ENCODE measurements around the gene KRTAP13-2.
A peak's percentile ranks its signal among the peaks of the same experiment; 100 is the strongest.

Gene KRTAP13-2, protein sequence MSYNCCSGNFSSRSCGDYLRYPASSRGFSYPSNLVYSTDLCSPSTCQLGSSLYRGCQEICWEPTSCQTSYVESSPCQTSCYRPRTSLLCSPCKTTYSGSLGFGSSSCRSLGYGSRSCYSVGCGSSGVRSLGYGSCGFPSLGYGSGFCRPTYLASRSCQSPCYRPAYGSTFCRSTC

DNA sequence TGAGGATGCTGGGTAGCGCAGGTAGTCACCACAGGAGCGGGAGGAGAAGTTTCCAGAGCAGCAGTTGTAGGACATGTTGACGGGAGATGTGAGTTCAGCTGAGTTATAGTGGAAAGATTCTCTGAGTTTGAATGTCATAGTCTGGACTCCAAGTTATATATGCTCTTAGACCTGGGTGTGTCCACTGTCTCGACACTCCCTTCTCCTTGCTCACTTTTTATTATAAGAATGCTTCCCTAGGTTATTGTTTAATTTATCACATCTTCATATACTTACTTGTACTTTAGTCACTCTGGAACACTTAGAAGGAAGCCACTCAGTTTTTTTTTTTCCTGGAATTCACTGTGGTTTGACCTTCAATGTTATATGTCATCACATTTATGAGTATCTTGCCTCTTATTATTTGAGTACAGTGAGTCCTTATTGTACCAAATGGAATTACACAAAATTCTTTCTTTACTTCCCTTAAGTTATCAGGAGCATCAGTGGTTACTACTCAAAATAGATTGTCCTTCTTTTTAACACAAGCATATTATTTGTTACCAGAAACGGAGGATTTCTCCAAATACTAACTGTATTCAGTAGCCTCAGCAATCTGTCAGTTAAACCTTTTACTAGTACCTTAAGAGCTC lies at the start of gene KRTAP13-2:
TSS of gene KRTAP13-2 (minus strand) at position 133 of the 632 bp plus-strand sequence. CDS start at position 75, 58 bp downstream.
- DNase-seq (ENCODE audit: low read depth), result no peak
- TF ChIP-seq, protein P1, sequence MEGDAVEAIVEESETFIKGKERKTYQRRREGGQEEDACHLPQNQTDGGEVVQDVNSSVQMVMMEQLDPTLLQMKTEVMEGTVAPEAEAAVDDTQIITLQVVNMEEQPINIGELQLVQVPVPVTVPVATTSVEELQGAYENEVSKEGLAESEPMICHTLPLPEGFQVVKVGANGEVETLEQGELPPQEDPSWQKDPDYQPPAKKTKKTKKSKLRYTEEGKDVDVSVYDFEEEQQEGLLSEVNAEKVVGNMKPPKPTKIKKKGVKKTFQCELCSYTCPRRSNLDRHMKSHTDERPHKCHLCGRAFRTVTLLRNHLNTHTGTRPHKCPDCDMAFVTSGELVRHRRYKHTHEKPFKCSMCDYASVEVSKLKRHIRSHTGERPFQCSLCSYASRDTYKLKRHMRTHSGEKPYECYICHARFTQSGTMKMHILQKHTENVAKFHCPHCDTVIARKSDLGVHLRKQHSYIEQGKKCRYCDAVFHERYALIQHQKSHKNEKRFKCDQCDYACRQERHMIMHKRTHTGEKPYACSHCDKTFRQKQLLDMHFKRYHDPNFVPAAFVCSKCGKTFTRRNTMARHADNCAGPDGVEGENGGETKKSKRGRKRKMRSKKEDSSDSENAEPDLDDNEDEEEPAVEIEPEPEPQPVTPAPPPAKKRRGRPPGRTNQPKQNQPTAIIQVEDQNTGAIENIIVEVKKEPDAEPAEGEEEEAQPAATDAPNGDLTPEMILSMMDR (conservative IDR thresholded peaks at IDR 0.05; ENCODE audit: control insufficient read depth, insufficient read depth, low read depth, low read length), result no peak
- H3K4me3 ChIP-seq (ENCODE audit: control insufficient read depth, low read depth, low read length), result no peak within 1 kb of the TSS

DNA sequence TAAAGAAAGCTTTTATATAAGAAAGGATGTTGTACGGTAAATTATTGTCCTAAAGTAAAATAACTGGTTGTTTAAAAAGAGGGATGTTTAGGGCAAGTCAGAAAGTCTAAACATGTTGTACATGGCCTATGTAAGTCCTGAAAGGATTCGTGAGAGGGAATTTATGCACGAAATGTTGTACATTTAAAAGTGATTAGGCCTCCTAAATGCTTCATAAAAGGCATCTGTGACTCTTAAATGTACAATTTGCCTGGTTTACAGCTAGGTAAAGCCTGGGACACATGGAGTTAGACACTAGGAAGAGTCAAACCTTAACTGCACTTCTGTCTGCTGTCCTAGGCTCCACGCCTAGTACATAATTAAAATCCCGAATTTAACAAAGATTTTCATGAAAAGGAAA lies 43.9 kb upstream of the KRTAP13-2 start:
- no peak for DNase-seq (ENCODE audit: low read depth)
- H3K4me3 ChIP-seq (ENCODE audit: control insufficient read depth, low read depth, low read length), result no peak overlapping the region
- TF ChIP-seq, protein P1 (conservative IDR thresholded peaks at IDR 0.05; ENCODE audit: control insufficient read depth, insufficient read depth, low read depth, low read length), result no peak

DNA sequence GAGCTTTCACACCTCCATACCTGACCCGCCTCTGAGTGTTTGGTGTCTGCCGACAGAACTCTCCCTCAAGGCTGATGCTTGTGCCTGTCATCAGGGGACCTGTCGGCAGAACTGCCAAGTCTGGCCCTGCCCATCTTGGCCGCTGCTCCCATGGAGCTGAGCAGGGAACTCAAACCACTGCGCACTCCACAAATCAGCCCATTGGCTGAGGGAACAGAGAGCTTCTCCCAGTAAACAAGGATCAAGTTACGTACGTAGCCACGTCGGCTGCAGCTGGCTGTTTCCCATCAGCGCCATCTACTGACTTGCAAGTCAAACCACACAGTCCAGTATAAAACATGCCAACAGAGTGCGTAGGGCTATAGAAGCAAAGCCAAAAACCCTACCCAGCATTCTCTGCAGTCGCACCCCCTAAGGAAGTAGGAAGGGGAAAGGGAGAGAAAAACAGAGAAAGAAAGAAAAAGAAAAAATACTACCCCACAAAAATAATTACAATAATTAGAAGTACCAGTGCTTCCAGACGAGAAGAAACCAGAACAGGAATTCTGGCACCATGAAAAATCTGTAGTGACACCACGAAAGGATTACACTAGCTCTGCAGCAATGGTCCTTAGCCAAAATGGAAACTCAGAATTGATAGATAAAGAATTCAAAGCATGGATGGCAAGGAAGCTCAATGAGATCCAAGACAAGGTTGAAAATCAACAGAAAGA lies 36.9 kb upstream of the KRTAP13-2 start:
- peak; percentile 84 for DNase-seq (ENCODE audit: low read depth)
- H3K4me3 ChIP-seq (ENCODE audit: control insufficient read depth, low read depth, low read length), result no peak overlapping the region
- TF ChIP-seq, protein P1 (conservative IDR thresholded peaks at IDR 0.05; ENCODE audit: control insufficient read depth, insufficient read depth, low read depth, low read length), result peak; percentile 50

DNA sequence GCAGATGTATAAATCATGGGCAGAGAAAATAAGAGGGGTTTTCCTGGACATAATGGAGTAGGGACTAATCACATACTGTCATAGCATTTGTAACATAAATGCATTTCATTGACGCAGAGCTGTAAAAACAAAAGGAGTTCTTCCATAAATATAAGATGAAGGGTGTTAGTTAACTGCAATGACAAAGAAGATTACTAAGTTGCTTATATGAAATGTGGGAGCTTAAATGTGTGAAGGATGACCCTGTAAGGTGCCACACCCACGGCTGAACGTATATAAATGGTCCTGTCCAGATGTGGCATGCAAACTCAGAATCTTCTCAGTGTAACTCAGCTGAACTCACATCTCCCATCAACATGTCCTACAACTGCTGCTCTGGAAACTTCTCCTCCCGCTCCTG lies 23.7 kb upstream of the KRTAP13-2 start, which contains the start of gene KRTAP13-1:
TSS of gene KRTAP13-1 (plus strand) at position 301 of the 400 bp plus-strand sequence. CDS start at position 357, 56 bp downstream.
- no peak within 1 kb of the TSS for H3K4me3 ChIP-seq (ENCODE audit: control insufficient read depth, low read depth, low read length)
- TF ChIP-seq, protein P1 (conservative IDR thresholded peaks at IDR 0.05; ENCODE audit: control insufficient read depth, insufficient read depth, low read depth, low read length), result no peak
- DNase-seq (ENCODE audit: low read depth), result no peak

DNA sequence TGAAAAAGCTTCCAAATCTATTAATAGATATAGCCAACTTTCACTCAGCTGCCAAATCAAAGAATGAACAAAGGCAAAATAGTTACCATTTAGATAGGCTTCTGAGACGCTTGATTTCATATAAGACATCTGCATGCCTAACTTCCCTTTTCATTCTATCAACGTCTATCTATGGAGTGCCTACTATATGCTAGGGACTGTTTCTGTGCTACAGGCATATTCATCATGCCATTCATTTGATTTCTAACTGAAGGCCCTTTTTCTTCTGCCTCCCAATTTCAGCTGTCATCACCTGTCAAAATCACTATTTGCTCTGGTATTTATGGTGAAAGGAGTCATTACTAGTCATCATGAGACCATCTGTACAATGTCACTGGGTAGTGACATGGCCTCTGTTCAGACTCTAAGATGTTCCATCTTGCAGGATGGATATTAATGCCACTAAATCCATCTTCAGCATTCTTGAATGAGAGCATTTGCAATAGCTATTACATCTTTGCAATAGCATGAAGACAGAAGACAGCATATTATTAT lies 19.5 kb upstream of the KRTAP13-2 start:
- TF ChIP-seq, protein P1 (conservative IDR thresholded peaks at IDR 0.05; ENCODE audit: control insufficient read depth, insufficient read depth, low read depth, low read length), result no peak

DNA sequence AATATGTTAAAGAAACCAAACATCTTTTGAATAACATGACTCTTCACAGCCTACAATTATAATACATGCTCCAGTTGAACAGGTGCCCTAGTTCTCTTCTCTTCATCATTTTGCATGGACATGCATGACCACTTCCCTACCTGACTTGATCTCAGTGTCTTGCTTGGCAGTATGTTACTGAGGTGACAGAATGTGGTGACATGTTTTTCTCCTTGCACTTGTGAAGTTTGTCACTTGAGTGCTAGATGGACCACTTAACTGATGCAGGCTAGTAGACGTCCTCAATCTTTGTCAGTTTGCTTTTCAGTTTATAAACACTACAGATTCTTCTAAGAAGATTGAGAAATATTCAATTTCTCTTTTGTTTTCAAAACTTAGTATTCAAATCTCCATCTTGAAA lies 10.1 kb upstream of the KRTAP13-2 start:
- TF ChIP-seq, protein P1 (conservative IDR thresholded peaks at IDR 0.05; ENCODE audit: control insufficient read depth, insufficient read depth, low read depth, low read length), result no peak
- DNase-seq (ENCODE audit: low read depth), result no peak
- H3K4me3 ChIP-seq (ENCODE audit: control insufficient read depth, low read depth, low read length), result no peak overlapping the region

More for the DNA sequence above, 19.5 kb upstream of the KRTAP13-2 start:
- no peak for DNase-seq (ENCODE audit: low read depth)
- H3K4me3 ChIP-seq (ENCODE audit: control insufficient read depth, low read depth, low read length), result no peak overlapping the region

All from fibroblast of mammary gland (primary cell).